ENCODE data around the gene LRRC56. TPM values are rescaled to one million over a fixed set of nuclear protein-coding genes. Genes with fewer than 3 reads are reported as not detected.

Gene LRRC56
- total and polyA plus RNA-seq, 2 of the 13 experiments (the other 11 are each of a cell fraction or from before 2014, with no cell fraction given) = 0.11 to 0.29 TPM

DNA sequence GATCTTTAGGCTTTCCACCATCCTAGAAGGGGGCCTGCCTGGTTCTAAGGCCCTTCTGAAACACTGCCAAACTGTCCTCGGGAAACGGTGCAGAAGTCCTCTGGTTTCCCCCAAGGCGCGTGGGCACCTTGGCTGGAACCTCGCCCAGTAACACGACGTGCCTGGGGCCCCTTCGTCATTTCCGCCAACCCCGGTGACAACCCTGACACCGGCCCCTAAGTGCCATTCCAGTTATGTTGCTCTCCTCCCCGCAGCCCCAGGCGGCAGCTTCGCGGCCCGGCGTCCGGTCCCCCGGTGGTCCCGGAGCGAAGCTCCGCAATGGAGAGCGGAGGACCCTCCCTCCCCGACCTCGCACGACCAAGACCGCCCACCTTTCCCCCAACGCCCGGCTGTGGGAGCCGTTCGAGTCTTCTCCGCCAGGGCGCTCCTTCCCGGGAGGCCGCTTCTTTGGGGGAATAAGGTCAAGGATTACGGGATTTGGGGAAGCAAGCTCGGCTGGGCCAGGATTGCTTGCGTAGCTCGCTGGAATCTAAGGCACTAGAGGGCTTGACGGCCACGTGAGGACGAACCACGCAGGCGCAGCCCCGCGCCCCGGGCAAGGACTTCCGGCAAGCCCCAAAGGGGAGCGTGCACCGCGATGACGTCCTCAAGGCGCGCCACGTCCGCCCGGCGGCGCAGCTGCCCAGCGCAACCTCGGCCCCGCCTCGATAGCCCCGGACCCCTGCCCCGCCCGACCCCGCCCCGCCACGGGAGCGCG lies 30.9 kb upstream of the LRRC56 start:
- H4K20me1 ChIP-seq (ENCODE audit: insufficient read depth, low read length) = no peaks in the 10 kb centered on the region
- H3K4me1 ChIP-seq (ENCODE audit: insufficient read depth, low read length) = peaks cover 21% of the 10 kb centered on the region
- peak overlapping the region; percentile 96 for H3K4me2 ChIP-seq (ENCODE audit: low read depth, low read length)
- in situ Hi-C loops (cut with HindIII; ENCODE audit: extremely low pct_ligation_motif_present, low pct_unique_long_range_greater_than_20kb) = no loop called here
- H3K79me2 ChIP-seq (ENCODE audit: insufficient read depth, low read length) = peaks cover 28% of the 10 kb centered on the region
- DNase-seq (ENCODE audit: low spot score) = peak; percentile 88
- BruUV-seq (replicated peaks) = no TSS peak
- peak; percentile 86 for ATAC-seq
- WGBS (ENCODE audit: low lambda C conversion rate) = 1% methylated on average over 40 of the region's 71 CpGs
- H3K36me3 ChIP-seq (replicated peaks in 1 of 2; ENCODE audit: control insufficient read depth in 1 of 2, insufficient read depth in 2 of 2, low read length in 2 of 2) = peaks cover 10 to 23% of the 10 kb centered on the region in 2 experiments; a peak in 4 of 5 replicates
- no peak overlapping the region for H2AFZ ChIP-seq (ENCODE audit: low read length)
- intact Hi-C loops (cut with micrococcal nuclease; ENCODE audit: unreplicated experiment) = loop anchor here (1.0 kb wide), 1 partner anchor 9 kb away; no protein-coding TSS in a partner anchor
- H3K9ac ChIP-seq (ENCODE audit: insufficient read depth, low read depth, low read length) = peak overlapping the region; percentile 97
- CTCF ChIA-PET (ENCODE audit: low intra/inter-chr PET ratio, low total read pairs) = interaction anchor here (2.9 kb wide), 1 partner anchor 12 kb away, joined by 11 read pairs; no protein-coding TSS in a partner anchor
- peak overlapping the region; percentile 70 to 99 (median 96) for H3K4me3 ChIP-seq (replicated peaks in 1 of 3; ENCODE audit: insufficient read depth in 1 of 3, low read depth in 2 of 3, low read length in 3 of 3)
- H3K27ac ChIP-seq (ENCODE audit: extremely low read length, insufficient read depth, low read length) = peak overlapping the region; percentile 98
- no peaks in the 10 kb centered on the region for H3K27me3 ChIP-seq (ENCODE audit: control insufficient read depth in 1 of 2, insufficient read depth in 2 of 2, low read length in 2 of 2)
- H3K9me3 ChIP-seq (ENCODE audit: low read length) = no peaks in the 10 kb centered on the region
- FAIRE-seq = peak; percentile 71
- POLR2A ChIA-PET = interaction anchor here (0.6 to 2.1 kb wide), 23 partner anchors 8 to 303 kb away, joined by 3 to 13 read pairs (median 4); partner anchors contain the start of genes BET1L, HRAS, PTDSS2 and RIC8A
- TF ChIP-seq, protein P1, sequence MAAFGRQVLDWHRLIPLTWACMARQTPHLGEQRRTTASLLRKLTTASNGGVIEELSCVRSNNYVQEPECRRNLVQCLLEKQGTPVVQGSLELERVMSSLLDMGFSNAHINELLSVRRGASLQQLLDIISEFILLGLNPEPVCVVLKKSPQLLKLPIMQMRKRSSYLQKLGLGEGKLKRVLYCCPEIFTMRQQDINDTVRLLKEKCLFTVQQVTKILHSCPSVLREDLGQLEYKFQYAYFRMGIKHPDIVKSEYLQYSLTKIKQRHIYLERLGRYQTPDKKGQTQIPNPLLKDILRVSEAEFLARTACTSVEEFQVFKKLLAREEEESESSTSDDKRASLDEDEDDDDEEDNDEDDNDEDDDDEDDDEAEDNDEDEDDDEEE (CRISPR knock-in tag; IDR thresholded peaks at IDR 0.05) = peak; percentile 12; the same call in 1 of the 2 replicates
- TF ChIP-seq ZNF598 (CRISPR knock-in tag; IDR thresholded peaks at IDR 0.05; ENCODE audit: borderline replicate concordance) = peak; percentile 17; the same call in 1 of the 2 replicates
- peak; percentile 91 for TF ChIP-seq RBM39 (IDR thresholded peaks at IDR 0.05; ENCODE audit: low read depth, low read length, poor library complexity, severe bottlenecking)
- TF ChIP-seq ZNF441 (CRISPR knock-in tag; IDR thresholded peaks at IDR 0.05; ENCODE audit: borderline replicate concordance) = no peak
- peak; percentile 75; the same call in 1 of the 2 replicates for TF ChIP-seq ZNF317 (CRISPR knock-in tag; IDR thresholded peaks at IDR 0.05)
- TF ChIP-seq, protein P2, sequence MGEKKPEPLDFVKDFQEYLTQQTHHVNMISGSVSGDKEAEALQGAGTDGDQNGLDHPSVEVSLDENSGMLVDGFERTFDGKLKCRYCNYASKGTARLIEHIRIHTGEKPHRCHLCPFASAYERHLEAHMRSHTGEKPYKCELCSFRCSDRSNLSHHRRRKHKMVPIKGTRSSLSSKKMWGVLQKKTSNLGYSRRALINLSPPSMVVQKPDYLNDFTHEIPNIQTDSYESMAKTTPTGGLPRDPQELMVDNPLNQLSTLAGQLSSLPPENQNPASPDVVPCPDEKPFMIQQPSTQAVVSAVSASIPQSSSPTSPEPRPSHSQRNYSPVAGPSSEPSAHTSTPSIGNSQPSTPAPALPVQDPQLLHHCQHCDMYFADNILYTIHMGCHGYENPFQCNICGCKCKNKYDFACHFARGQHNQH (CRISPR knock-in tag; IDR thresholded peaks at IDR 0.05) = 0 out of 2 replicates have a peak, but pooled peaks have one; percentile 14
- TF ChIP-seq MAZ (IDR thresholded peaks at IDR 0.05; ENCODE audit: borderline replicate concordance, low read depth, low read length) = peak; percentile 41
- peak; percentile 90 for TF ChIP-seq MAZ (CRISPR knock-in tag; IDR thresholded peaks at IDR 0.05; ENCODE audit: low read depth)
- TF ChIP-seq KDM5B (CRISPR knock-in tag; IDR thresholded peaks at IDR 0.05; ENCODE audit: borderline replicate concordance) = no peak; the same call in 1 of the 2 replicates
- peak; percentile 84 for TF ChIP-seq SAP130 (CRISPR knock-in tag; IDR thresholded peaks at IDR 0.05; ENCODE audit: low read depth)
- no peak for TF ChIP-seq ZNF292 (CRISPR knock-in tag; IDR thresholded peaks at IDR 0.05; ENCODE audit: borderline replicate concordance, low read depth)
- no peak for TF ChIP-seq TRIM24 (CRISPR knock-in tag; IDR thresholded peaks at IDR 0.05)
- TF ChIP-seq, protein P3, sequence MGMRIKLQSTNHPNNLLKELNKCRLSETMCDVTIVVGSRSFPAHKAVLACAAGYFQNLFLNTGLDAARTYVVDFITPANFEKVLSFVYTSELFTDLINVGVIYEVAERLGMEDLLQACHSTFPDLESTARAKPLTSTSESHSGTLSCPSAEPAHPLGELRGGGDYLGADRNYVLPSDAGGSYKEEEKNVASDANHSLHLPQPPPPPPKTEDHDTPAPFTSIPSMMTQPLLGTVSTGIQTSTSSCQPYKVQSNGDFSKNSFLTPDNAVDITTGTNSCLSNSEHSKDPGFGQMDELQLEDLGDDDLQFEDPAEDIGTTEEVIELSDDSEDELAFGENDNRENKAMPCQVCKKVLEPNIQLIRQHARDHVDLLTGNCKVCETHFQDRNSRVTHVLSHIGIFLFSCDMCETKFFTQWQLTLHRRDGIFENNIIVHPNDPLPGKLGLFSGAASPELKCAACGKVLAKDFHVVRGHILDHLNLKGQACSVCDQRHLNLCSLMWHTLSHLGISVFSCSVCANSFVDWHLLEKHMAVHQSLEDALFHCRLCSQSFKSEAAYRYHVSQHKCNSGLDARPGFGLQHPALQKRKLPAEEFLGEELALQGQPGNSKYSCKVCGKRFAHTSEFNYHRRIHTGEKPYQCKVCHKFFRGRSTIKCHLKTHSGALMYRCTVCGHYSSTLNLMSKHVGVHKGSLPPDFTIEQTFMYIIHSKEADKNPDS (CRISPR knock-in tag; IDR thresholded peaks at IDR 0.05) = no peak
- peak; percentile 56 for TF ChIP-seq ZNF777 (CRISPR knock-in tag; IDR thresholded peaks at IDR 0.05)
- TF ChIP-seq, protein P4, sequence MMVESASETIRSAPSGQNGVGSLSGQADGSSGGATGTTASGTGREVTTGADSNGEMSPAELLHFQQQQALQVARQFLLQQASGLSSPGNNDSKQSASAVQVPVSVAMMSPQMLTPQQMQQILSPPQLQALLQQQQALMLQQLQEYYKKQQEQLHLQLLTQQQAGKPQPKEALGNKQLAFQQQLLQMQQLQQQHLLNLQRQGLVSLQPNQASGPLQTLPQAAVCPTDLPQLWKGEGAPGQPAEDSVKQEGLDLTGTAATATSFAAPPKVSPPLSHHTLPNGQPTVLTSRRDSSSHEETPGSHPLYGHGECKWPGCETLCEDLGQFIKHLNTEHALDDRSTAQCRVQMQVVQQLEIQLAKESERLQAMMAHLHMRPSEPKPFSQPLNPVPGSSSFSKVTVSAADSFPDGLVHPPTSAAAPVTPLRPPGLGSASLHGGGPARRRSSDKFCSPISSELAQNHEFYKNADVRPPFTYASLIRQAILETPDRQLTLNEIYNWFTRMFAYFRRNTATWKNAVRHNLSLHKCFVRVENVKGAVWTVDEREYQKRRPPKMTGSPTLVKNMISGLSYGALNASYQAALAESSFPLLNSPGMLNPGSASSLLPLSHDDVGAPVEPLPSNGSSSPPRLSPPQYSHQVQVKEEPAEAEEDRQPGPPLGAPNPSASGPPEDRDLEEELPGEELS (CRISPR knock-in tag; IDR thresholded peaks at IDR 0.05) = peak; percentile 36; the same call in 1 of the 2 replicates
- no peak for TF ChIP-seq ZNF10 (CRISPR knock-in tag; IDR thresholded peaks at IDR 0.05; ENCODE audit: borderline replicate concordance, low read depth)
- TF ChIP-seq GATAD1 (CRISPR knock-in tag; IDR thresholded peaks at IDR 0.05) = peak; percentile 94
